Measurements from ENCODE around the gene ABAT. TPM values are rescaled to one million over a fixed set of nuclear protein-coding genes. Genes with fewer than 3 reads are reported as not detected.

ABAT gene
- total RNA-seq, 1 donor from 2014 or later: 1.4 TPM

DNA sequence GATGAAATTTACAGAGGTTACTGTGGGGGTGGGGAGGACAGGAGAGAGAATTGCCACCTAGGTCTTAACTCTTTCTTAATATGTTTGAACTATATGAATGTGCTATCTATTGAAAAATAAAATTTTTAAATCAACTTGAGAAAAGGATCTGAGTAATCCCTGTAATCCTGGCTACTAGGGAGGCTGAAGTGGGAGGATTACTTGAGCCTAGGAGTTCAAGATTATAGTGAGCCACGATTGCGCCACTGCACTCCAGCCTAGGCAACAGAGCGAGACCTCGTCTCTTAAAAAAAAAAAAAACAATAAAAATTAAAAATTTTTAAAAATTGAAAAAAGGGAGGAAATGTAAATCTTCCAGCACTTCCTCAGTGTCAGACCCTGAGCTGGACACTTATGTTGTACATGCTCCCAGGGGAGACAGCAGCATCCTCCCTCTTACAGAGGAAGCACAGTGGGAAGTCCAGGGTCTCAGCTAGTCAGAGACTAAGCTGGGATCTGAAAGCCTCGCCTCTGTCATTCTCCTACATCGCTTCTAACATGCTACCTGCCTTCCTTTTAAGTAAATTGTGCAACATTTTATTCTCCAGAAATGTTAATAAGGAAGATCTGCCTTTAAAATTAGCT, 145.1 kb downstream of the ABAT start:
- DNase-seq: no peak

DNA sequence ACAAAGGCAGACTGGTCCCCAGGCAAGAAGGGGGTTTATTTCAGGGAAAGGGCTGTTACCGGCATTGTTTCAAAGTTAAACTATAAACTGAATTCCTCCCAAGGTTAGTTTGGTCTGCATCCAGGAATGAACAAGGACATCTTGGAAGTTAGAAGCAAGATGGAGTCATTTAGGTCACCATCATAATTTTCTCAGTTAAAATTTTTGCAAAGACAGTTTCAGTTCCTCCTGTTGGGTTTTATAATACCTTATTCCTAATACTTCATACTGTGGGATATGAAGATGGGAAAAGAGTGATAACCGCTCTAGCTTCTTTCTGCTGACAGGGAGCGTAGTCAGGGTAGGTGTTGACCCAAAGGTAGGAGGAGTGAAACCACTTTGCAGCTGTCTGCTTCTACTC, 148.0 kb downstream of the ABAT start:
- DNase-seq: no peak

DNA sequence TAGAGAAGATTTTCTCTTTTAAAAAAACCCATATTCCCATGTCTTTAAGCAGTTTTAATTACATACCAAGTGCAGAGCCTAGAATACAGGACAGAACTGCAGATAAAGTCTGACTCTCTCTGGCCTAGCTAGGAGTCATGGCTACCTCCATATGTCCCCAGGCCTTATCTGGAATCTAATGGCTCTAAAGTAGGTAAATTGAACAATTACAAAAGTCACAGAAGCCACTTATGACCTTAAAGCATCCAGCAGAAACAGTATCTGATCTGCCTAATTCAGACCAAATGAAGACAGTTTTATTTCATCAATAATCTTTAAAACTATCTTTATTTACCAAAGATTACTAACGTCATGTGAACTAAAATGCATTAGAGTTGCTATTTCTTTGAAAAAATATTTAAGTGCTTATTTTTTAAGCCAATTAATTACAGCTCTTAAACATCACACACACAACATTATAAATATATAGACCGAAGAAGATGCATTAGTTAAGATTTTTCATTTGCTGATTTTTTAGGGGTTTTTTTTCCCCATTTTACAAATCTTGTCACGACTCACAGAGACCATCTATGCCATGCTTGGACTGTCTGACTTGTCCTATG, 152.0 kb downstream of the ABAT start:
- DNase-seq: no peak

DNA sequence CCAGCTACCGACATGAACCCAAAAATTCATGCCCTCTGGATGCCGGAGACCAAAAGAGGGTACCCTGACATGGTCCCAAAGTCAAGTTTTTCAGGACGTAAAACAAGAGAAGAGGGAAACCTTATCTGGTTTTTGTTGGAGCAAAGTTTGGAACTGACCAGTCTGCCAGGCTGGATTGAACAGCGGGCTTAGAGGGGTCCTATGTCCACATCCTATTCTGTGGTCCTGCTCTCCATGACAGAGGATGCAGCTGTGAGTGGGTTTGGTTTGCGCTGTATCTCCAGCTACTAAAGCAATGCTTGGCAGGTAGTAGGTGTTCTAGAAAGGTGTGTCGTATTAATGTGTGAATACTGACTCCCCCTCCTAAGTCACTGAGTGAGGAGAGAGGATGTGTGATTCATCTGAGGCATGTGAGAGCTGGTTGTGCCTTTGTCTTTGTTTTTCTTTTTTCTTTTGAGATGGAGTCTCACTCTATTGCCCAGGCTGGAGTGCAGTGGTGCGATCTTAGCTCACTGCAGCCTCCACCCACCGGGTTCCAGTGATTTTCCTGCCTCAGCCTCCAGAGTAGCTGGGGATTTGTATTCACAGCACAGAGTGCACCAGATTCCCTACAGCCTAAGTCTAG, 154.2 kb downstream of the ABAT start:
- DNase-seq: peak; percentile 73

DNA sequence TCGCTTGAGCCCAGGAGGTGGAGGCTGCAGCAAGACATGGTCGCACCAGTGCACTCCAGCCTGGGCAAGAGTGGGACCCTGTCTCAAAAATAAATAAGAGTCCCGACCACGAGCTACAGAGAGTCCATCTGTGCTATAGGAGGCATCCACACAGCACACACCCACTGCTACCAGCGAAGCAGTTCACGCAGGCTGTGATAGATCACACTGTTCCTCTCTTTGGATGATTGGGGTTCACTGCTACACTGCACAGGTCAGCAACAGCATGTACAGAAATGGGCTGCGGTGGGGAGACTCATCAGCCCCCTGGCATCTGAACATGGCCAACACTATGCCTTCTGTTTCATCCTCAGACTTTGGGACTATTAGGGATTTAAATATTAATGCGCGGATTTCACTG, 157.0 kb downstream of the ABAT start:
- DNase-seq: no peak

DNA sequence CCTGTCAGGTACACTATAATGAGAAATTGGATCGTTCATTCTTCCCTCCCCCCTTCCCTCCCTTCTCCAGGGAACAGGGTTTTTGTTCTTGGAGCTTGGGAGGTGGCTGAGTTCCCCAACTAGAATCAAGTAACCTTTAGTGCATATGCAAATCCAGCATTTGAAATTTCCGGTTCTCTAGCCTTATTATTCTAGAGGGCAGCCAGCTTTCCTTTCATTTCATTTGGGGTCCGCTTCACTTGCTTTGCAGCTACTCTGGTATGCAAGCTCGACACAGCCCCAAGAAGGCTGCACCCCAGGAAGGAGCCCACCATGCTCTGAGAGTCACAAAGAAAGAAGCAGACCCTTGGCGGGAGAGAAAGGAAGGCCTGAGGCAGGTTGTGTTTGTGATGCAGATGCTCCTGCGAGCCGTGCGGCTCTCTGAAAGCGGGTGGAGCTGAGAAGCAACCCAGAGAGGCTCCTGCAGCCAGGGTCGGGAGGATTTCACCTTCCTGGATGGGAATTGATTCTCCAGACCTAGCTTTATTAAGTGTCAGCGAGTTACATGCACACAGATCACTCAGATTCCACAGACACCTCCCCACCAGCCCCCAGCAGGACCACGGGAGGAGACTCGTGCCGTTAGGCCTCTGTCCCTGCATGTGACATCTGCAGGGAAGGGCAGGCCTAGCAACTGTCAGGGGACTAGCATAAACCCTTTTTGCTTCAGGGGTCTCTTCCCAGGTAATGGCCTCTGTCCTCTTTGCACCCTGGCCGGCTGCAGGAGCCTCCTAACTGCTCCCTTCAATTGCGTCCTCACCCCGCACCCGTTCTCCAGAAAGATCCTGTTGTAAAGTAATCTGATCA, 157.7 kb downstream of the ABAT start:
- DNase-seq: no peak

DNA sequence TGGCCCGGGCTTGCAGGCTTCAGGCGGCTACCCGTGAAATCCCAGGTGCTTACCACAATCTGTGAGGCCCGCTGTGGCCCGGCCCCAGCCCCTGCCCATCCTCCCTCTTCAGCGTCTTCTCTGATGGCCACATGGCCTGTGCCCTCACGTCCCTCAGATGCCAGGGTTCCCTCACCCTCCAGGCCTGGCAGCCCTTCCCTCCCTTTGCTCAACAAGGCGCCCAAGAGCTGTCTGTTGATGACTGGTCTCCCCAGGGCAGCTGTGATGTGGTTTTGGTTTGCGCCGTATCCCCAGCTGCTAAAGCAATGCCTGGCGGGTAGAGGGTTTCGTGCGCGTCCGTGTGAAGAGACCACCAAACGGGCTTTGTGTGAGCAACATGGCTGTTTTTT, 158.3 kb downstream of the ABAT start:
- DNase-seq: no peak

Other genes with a start within 250 kb of the ABAT start
- gene TMEM114, start 84.1 kb upstream of the ABAT start, total RNA-seq: not detected in 2 replicates
- gene METTL22, start 52.9 kb upstream of the ABAT start, total RNA-seq: 22.4 and 27.1 TPM in 2 replicates
- gene TMEM186, start 123.0 kb downstream of the ABAT start, total RNA-seq: 6.1 and 9.0 TPM in 2 replicates
- gene PMM2, start 123.2 kb downstream of the ABAT start, total RNA-seq: 26.2 and 34.6 TPM in 2 replicates
- gene CARHSP1, start 194.4 kb downstream of the ABAT start, total RNA-seq: 157 and 172 TPM in 2 replicates
- not detected in 2 replicates for gene LITAFD, start 207.7 kb downstream of the ABAT start, total RNA-seq